Astrocyte of the cerebellum (primary cell): ENCODE data around the gene TUT1.

Experiments used
- DNase-seq: peaks from one replicate; pipeline ENCODE4 v3.0.0-alpha.2; 2011; ENCODE audit warnings: low read depth
- H3K4me3 ChIP-seq: 2 replicates; pipeline ENCODE4 v1.5.1; 2011; ENCODE audit warnings: mild to moderate bottlenecking, low read depth, low read length, moderate library complexity
- in situ Hi-C: cut with HindIII; loops from 2 replicates; pipeline ENCODE4 v1.10.0; 2017; ENCODE audit warnings: low sequenced_read_pairs
- TF ChIP-seq, protein P1 (sequence below): IDR thresholded peaks from 2 replicates; pipeline ENCODE4 v1.5.1; 2012; ENCODE audit warnings: low read length, low read depth, moderate library complexity, mild to moderate bottlenecking; ENCODE audit errors: missing control alignments

Gene TUT1

DNA sequence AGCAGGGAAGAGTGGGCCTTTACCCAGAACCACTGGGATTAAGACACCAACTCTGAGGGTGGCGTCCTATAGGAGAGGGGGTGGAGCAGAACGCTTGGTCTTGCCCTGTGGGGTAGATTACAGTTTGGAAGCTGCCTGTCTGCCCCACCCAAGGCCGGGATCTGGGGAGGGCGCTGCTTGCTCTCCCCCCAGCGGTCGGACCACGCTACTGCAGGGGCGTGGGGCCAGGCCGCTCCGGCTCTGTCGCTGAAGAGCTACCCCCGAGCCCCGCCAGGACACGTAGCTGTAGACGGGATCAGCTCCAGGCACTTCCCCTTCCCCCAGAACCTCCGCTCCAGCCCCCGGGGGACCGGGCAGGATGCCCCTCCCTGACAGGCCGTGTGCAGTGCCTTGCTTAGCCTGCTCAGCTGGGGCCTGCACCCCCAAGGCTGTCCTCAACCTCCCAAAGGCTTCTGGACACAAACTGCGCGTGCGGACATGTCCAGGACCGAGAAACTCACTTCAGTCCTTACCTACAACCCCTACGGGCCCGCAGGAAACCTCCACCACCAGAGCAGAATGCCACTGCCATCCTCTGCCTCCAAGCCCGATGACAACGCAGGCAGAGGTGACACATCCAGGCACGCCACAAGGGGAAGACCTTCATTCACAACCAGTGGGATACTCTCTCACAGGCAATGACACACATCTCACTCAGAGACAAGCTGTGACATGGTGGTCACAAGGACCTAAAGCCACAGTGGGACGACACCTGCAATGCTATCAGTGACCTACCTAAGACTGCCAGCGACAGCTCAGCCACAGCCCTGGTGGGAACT lies 48.4 kb downstream of the TUT1 start:
- H3K4me3 ChIP-seq: peak overlapping the region; percentile 98
- TF ChIP-seq, protein P1, sequence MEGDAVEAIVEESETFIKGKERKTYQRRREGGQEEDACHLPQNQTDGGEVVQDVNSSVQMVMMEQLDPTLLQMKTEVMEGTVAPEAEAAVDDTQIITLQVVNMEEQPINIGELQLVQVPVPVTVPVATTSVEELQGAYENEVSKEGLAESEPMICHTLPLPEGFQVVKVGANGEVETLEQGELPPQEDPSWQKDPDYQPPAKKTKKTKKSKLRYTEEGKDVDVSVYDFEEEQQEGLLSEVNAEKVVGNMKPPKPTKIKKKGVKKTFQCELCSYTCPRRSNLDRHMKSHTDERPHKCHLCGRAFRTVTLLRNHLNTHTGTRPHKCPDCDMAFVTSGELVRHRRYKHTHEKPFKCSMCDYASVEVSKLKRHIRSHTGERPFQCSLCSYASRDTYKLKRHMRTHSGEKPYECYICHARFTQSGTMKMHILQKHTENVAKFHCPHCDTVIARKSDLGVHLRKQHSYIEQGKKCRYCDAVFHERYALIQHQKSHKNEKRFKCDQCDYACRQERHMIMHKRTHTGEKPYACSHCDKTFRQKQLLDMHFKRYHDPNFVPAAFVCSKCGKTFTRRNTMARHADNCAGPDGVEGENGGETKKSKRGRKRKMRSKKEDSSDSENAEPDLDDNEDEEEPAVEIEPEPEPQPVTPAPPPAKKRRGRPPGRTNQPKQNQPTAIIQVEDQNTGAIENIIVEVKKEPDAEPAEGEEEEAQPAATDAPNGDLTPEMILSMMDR: peak; percentile 97
- DNase-seq: no peak
- in situ Hi-C loops: no loop called here

DNA sequence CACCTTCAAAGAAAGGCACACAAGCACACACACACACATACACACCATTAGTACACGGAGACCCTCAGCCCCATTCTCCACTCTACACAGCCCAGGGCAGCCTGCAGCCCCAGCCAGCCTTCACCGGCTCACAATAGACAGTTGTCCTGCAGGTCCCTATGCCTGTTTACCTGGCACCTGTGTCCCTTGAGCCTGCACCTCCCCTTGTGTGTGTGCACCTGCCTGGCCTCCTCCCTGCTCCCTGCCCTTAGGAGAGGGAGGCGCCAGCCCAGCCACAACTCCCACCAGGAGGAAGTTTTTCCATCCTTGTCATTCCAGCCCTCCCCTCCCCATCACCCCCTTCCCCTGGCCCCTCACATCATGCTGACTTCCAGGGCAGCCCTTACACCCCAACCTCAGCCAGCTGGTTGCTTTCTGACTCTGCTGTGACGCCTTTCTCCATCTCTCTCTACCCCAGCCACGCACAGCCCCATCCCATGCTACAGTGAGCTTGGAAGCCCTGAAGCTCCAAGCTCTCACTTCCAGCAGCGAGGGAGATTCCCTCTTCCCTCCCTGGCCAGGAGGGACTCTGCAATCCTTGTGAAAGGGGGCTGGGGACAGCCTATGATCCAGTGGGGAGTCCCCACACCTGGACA lies 49.1 kb downstream of the TUT1 start:
- DNase-seq: no peak
- TF ChIP-seq, protein P1: no peak
- in situ Hi-C loops: no loop called here

DNA sequence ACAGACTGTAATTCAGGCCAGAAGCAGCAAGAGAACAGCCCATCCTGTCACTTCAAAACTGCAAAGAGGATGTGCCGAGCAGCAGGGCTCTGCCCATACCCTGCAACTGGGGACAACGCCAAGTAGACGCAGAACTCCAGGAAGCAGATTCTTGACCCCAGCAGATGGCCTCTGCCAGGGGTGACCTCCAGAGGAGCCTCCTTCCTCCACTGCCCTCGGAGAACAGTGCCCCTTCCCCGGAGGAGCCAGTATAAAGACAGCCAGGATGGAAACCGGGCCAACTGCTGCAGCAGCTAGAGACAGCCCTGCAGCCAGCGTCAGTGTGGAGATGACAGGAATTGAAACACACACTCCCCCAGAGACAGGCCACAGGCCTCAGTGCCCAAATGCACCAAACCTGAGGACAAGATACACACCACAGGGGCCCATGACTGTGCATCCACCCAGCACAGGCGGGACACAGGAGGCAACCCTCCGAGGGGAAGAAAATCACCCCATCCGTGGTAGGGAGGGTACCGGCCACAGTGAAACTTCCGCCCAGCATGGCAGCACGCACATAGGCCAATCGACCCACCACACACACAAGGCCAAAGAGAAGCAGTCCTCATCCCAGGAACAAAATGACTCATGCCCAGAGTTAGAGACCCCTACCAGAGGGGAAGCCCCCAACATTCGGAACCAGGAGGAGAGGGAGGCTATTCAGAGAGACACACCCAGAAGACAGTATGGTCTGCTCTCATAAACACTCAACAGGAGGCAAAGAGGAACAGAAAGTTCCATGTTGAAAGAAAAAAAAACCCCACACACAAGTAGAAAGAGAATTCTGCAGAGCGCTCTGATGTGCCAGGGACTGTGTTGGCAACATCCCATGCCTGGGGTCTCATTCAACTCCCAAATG lies 50.3 kb downstream of the TUT1 start:
- in situ Hi-C loops: no loop called here
- DNase-seq: no peak
- TF ChIP-seq, protein P1: no peak
- H3K4me3 ChIP-seq: peak overlapping the region; percentile 98

More for the DNA sequence above, 49.1 kb downstream of the TUT1 start:
- peak overlapping the region; percentile 98 for H3K4me3 ChIP-seq

DNA sequence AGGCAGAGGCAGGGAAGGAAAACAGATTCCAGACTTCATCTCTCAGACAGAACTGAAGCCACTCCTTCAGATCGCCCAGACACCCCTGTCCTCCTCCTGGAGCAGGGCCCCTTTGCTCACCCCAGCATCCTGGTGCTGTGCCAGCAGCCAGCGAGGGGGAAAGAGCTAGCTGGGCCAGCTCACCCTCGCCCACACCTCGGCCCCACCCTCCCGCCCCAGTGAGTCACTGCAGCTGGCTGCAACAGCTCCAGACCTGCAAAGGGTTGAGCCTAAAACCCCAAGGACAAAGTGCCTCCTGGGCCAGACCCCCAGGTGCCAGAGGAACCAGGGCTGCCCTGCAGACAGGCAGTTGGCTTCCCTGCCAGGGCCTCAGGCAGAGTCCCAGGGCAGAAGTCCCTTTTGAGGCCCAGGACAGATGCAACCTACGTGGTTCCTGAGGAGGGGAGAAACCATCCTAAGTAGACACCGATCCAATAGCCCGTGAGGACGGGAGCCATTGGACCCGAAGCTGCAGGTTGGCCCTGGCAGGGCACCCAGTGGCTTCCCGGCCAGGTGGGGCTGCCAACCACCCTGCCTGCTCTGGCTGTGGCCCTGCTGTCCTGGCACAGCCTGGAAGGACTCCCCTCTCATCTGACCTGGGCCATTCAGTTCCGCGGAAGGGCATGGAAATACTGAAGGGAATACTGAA lies 51.9 kb downstream of the TUT1 start:
- in situ Hi-C loops: no loop called here
- peak; percentile 76 for DNase-seq
- TF ChIP-seq, protein P1: no peak
- H3K4me3 ChIP-seq: peak overlapping the region; percentile 98

DNA sequence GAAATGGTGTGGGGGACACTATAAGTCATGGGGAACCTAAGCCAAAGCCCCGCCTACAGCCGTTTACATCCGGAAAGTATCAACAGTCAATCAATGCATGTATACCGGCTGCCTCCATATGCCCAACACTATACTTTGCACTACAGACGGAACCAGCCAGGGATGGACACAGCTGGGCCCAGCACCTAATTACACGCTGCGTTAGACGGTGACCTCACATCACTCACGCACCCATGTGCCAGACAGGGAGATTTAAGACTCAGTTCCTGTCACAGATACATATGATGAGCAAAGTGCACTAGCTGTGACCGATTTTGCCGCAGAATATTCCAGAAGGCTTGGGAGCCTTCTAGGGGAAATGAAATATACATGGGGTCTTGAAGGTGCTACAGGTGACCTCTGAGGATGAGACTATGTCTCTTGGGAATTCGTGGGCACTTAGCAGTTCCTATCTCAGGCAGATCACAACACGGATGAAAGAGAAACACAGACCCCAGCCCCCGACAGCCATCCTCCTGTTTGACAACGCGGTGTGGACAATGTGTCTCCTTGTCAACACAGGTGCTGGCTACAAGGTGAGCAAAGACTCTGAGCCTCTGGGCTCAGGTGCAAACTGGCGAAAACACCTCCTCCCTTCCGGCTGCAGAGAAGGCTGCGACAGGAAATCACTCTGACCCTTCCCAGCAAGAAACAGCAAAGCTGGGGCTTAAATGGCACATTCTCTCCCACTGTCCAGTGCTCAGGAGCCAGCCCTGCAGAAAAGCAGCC lies 52.7 kb downstream of the TUT1 start:
- no peak for DNase-seq
- in situ Hi-C loops: no loop called here
- TF ChIP-seq, protein P1: no peak
- peak overlapping the region; percentile 6 for H3K4me3 ChIP-seq
